Stimulated activated CD4-positive, alpha-beta T cell treated with anti-CD3 and anti-CD28 coated beads, Interleukin-2, amount 100 ng/mL, for 48 hours (primary cell): ENCODE results near the gene EDARADD.
A peak's percentile ranks its signal among the peaks of the same experiment; 100 is the strongest.
"Not testable (repeated sequence)": the region's sequence is repeated elsewhere in the genome, so short reads cannot be mapped to it uniquely, and the experiment has no call there.

ENCODE experiments used
- DNase-seq, 2 donors: peaks; one replicate each; pipeline ENCODE4 v3.0.0-alpha.2; 2020

The EDARADD gene

GRCh38 chr1:236393681-236394481, at the start of gene EDARADD:
TSS of gene EDARADD (plus strand) at chr1:236394286. CDS start at chr1:236394445, 159 bp downstream.
- no peak for DNase-seq

GRCh38 chr1:236345728-236346127, 48.4 kb upstream of the EDARADD start:
- no peak for DNase-seq

- DNase-seq: no peak
These were observed 46.0 kb upstream of the EDARADD start for GRCh38 chr1:236348071-236348470.

GRCh38 chr1:236350308-236350707, 43.8 kb upstream of the EDARADD start:
- DNase-seq: no peak

GRCh38 chr1:236351875-236352573, 42.1 kb upstream of the EDARADD start:
- DNase-seq: no peak

- not testable (repeated sequence) for DNase-seq
These were observed 41.3 kb upstream of the EDARADD start for GRCh38 chr1:236352747-236353146.

GRCh38 chr1:236353813-236354212, 40.3 kb upstream of the EDARADD start:
- no peak for DNase-seq

GRCh38 chr1:236354330-236355147, 39.5 kb upstream of the EDARADD start:
- no peak for DNase-seq

GRCh38 chr1:236356141-236356540, 37.9 kb upstream of the EDARADD start:
- DNase-seq: no peak

GRCh38 chr1:236361909-236362590, 32.0 kb upstream of the EDARADD start:
- DNase-seq: no peak

- DNase-seq: no peak
These were observed 30.8 kb upstream of the EDARADD start for GRCh38 chr1:236363237-236363636.

- no peak for DNase-seq
These were observed 28.0 kb upstream of the EDARADD start for GRCh38 chr1:236365999-236366570.

- DNase-seq: not testable (repeated sequence)
These were observed 27.4 kb upstream of the EDARADD start for GRCh38 chr1:236366681-236367080.

GRCh38 chr1:236370420-236370819, 23.7 kb upstream of the EDARADD start:
- DNase-seq: peak in 1 of 2 donors; percentile 2

- DNase-seq: no peak
These were observed 23.0 kb upstream of the EDARADD start for GRCh38 chr1:236371083-236371482.

GRCh38 chr1:236377832-236378535, 16.1 kb upstream of the EDARADD start:
- DNase-seq: no peak

GRCh38 chr1:236381565-236382158, 12.4 kb upstream of the EDARADD start:
- no peak for DNase-seq

- DNase-seq: no peak
These were observed 5.8 kb upstream of the EDARADD start for GRCh38 chr1:236388332-236388731.

- no peak for DNase-seq
These were observed 4.8 kb upstream of the EDARADD start for GRCh38 chr1:236389253-236389652.

- DNase-seq: no peak
These were observed 3.1 kb upstream of the EDARADD start for GRCh38 chr1:236391008-236391407.

GRCh38 chr1:236392182-236392581, 1.9 kb upstream of the EDARADD start:
- no peak for DNase-seq
